Omental fat pad (tissue), 4 donors: ENCODE measurements around the gene COBLL1. TPM values are rescaled to one million over a fixed set of nuclear protein-coding genes. Genes with fewer than 3 reads are reported as not detected.

ENCODE experiments used
- ATAC-seq: fragments of 150-250 bp; one replicate; pipeline ENCODE4 v1.9.1; 2016; ENCODE audit warnings: mild to moderate bottlenecking, moderate library complexity; ENCODE audit not compliant: low FRiP score
- DNase-seq: peaks from one replicate; pipeline ENCODE4 v3.0.0-alpha.2; 2019; ENCODE audit warnings: low spot score
- CTCF ChIP-seq, 3 donors: fragments of 450-650 bp; IDR thresholded peaks; one replicate each; pipeline ENCODE4 v1.5.1; 2016 to 2017; ENCODE audit warnings: antibody characterized with exemption in 3 of 3, mild to moderate bottlenecking in 3 of 3, moderate library complexity in 2 of 3
- total RNA-seq, 4 donors: library from RNA; depleted of rRNA; stranded (reverse); fragments of >200 nt; gene quantifications; one replicate each; pipeline ENCODE4 v1.1.0, GENCODE V29; 2016

The COBLL1 gene
- total RNA-seq, 4 donors from 2014 or later = 38.1 to 114 (median 68.5) TPM

GRCh38 chr2:164818149-164819136 lies 23.2 kb downstream of the COBLL1 start:
- TF ChIP-seq CTCF (IDR thresholded peaks at IDR 0.05) = no peak
- no peak for DNase-seq
- ATAC-seq = no peak

GRCh38 chr2:164816900-164817299 lies 24.7 kb downstream of the COBLL1 start:
- ATAC-seq = no peak

GRCh38 chr2:164816046-164816445 lies 25.6 kb downstream of the COBLL1 start:
- TF ChIP-seq CTCF (IDR thresholded peaks at IDR 0.05) = no peak
- ATAC-seq (no peak), DNase-seq (no peak)

More at GRCh38 chr2:164816900-164817299, 24.7 kb downstream of the COBLL1 start:
- TF ChIP-seq CTCF (IDR thresholded peaks at IDR 0.05) = no peak
- no peak for DNase-seq

GRCh38 chr2:164815071-164815793 lies 26.4 kb downstream of the COBLL1 start:
- ATAC-seq = no peak
- TF ChIP-seq CTCF (IDR thresholded peaks at IDR 0.05) = no peak
- no peak for DNase-seq

- DNase-seq = no peak
- no peak for TF ChIP-seq CTCF (IDR thresholded peaks at IDR 0.05)
- ATAC-seq = no peak
These were observed 28.1 kb downstream of the COBLL1 start for GRCh38 chr2:164813535-164813934.

GRCh38 chr2:164812378-164812777 lies 29.2 kb downstream of the COBLL1 start:
- TF ChIP-seq CTCF (IDR thresholded peaks at IDR 0.05) = no peak
- ATAC-seq = no peak
- no peak for DNase-seq
